Stimulated activated CD4-positive, alpha-beta T cell treated with anti-CD3 and anti-CD28 coated beads, Interleukin-12 subunit alpha, Interleukin-12 subunit beta, amount 100 ng/mL, for 24 hours (primary cell): ENCODE measurements around the gene ADAMTS7.
"Not testable (repeated sequence)": the region's sequence is repeated elsewhere in the genome, so short reads cannot be mapped to it uniquely, and the experiment has no call there.

Experiments
- DNase-seq, 2 experiments: peaks; one replicate each; pipeline ENCODE4 v3.0.0-alpha.2; 2020; ENCODE audit warnings: low read depth in 2 of 2

The ADAMTS7 gene

GRCh38 chr15:78830514-78831228, 19.4 kb upstream of the ADAMTS7 start:
- DNase-seq, result no peak

DNA sequence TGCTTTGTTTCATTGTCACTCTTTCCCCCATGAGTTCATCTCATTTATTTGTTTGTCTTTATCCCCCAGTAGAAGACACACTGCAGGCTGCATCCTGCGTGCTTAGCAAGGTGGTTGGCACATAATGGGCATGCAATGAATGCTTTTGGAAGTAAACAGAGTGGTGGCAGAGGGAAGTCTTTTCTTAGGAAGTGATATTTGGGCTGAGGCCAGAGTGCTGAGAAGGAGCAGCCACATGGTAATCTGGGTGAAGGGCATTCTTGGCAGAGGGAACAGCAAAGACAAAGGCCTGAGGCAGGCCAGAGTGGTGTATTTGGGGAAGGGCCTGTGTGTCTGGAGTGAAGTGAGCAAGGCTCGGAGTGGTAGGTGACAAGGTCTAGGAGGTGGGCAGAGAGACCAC, 17.7 kb upstream of the ADAMTS7 start:
- no peak for DNase-seq

DNA sequence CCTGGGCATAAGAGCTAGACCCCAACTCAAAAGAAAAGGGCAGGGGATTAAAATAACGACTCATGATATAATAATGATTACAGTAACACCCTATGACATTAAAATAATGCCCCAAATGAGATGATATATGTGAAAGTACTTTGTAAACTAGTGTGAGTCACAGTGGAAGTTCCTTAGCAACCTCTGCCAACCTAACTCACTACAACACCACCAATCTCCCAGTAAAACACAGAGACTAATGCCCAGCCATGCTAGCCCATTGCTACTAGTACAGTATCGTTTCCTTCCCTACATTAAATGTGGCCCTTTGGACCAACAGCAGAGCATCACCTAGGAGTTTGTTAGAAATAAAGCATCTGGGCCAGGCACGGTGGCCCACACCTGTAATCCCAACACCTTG, 11.2 kb upstream of the ADAMTS7 start:
- DNase-seq, result no peak

DNA sequence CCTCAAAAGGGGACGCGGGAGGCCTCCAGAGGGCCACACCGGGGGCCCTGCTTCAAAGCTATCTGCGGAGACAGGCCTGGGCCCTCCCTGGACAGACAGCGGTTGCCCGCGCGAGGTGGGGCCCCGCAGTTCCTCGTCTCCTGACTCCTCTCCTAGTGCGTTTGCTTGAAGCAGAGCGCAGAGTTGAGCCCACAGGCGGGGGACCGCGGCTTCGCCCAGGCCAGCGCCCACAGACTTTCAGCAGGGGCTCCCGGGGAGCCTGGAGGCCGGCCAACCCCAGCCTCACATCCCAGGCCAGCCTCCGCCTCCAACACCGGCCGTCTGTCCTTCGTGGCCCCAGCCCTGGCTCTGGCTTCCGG, 540 bp upstream of the ADAMTS7 start:
- no peak for DNase-seq

GRCh38 chr15:78810362-78811123, 721 bp downstream of the ADAMTS7 start:
- no peak for DNase-seq

GRCh38 chr15:78810003-78810361, 1.3 kb downstream of the ADAMTS7 start:
- DNase-seq, result no peak

DNA sequence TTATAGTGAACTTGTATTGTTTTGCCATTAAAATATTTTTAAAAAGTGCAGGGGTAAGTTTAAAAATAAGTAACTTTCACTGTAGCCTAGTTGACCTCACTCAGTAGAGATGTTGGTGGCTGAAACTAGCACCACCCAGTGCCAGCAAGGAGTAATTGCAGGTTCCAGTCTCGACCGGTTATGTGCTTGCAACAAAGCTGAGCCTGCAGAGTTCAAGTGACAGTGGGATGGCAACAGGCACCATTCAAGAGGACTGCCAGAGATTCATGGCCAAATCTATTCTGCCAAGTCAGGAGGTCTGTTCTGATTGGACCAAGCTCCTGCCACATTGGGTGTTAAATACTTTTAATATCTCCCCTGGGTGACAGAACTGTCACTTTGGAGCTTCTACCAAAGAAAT, 2.7 kb downstream of the ADAMTS7 start:
- no peak for DNase-seq

GRCh38 chr15:78807359-78807758, 3.9 kb downstream of the ADAMTS7 start:
- DNase-seq, result no peak

DNA sequence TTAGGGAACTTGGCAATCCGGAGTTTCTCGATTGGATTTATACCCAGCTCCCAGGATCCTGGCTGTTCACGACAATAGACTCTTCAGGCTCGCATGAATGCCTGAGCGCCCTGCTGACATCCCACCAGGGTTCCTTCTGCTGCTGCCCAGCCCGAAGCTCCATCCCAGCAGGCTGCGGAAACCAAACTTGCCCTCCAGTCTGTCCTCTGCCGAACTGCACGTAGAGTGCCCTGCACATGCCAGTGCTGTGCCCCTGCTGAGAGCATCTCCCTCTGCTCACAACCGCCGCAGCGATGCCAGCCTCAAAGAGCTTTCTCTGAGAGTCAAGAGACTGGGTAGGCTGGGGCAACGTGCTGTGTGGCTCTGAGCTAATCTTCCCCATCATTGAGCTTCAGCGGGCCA, 6.9 kb downstream of the ADAMTS7 start:
- no peak for DNase-seq

- no peak for DNase-seq
Observed at GRCh38 chr15:78800806-78801205, 10.5 kb downstream of the ADAMTS7 start.

GRCh38 chr15:78800189-78800588, 11.1 kb downstream of the ADAMTS7 start:
- DNase-seq, result no peak

DNA sequence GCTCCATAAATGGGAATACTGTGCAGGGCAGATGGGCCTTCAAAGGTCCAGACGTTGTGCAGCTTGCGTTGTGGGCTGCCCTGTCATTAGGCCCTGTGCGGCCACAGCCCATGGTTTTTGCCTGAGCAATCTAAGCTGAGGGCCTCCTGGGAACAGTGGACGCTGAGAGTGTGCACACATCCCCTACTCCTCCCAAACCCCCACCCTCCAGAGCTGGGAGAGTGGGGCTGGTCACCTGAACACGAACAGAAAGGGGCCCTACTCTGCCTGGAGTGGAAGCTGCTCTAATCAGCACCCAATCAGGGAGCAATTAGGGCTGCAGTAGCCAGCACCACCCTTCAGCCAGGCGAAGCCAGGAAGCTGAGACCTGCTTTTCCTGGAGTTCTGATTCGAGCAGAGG, 12.2 kb downstream of the ADAMTS7 start:
- DNase-seq, result not testable (repeated sequence)

GRCh38 chr15:78798355-78798754, 12.9 kb downstream of the ADAMTS7 start:
- not testable (repeated sequence) for DNase-seq

- DNase-seq, result no peak
Observed at GRCh38 chr15:78797951-78798350, 13.3 kb downstream of the ADAMTS7 start.

DNA sequence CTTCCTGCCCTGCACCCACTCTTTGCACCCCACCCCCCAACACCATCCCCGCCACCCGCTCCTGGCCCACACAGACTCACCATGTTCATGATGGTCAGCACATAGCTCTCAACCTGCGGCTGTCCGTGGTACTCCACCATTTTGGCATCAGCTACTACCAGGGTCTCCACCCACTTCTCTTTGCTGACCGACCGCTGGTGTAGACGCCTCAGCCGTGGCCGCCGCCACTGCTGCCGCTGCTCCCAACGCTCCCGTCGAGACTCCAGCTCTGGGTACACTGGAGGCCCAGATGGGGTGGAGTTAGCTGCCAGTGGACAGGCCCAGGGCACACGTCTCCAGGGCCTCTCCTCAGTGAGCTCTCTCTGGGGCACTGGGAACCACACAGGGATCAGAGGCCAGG, 14.8 kb downstream of the ADAMTS7 start:
- DNase-seq, result no peak

DNA sequence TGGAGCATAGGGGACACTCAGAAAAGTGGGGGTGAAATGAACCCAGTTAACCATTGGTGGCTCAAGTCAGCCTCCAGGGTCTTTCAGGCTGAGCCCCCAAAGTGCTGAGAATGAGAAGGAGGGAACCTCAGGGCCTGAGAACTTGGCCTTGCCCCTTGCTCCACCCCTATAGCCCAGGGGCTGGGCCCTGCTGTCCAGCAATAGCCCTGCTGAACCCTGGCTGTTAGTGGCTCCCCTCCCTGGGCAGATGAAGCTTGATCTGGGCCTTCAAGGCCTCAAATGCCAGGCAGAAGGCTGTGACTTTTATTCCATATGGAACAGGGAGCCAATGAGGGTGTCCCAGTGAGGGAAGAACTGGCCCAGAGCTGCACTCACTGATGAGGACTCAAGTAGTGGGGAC, 16.2 kb downstream of the ADAMTS7 start:
- DNase-seq, result no peak

DNA sequence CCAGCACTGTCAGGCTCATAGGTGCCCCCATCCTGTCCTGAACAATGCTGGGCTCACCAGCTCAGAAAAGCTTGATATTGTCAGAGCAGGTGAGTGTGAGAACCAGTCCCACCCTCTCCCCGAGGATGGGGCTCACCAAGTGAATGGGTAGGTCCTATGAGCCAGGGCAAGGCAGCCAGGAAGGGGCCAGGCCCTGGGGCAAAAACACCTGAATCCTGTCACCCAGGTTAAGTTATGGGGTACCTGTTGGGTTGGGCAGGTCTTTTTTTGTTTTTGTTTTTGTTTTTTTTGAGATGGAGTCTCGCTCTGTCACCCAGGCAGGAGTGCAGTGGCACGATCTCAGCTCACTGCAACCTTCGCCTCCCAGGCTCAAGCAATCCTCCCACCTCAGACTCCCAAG, 16.8 kb downstream of the ADAMTS7 start:
- not testable (repeated sequence) for DNase-seq

- DNase-seq, result no peak
Observed at GRCh38 chr15:78791357-78791756, 19.9 kb downstream of the ADAMTS7 start.

DNA sequence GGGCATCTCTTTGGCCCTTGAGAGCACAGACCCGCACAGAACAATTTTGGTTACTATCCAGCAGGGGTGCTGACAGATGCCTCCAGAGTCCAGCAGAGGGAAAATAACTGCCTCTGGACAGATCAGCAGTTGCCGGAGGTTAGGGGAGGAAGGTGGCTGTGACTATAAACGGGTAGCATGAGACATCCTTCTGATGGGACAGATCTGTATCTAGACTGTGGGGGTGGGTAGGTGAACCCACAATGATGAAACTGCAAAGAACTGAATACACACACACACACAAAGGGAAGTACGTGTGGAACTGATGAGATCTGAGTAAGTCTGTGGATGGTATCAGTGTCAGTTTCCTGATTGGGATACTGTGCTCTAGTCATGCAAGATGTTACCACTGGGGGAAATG, 21.2 kb downstream of the ADAMTS7 start:
- DNase-seq, result no peak

DNA sequence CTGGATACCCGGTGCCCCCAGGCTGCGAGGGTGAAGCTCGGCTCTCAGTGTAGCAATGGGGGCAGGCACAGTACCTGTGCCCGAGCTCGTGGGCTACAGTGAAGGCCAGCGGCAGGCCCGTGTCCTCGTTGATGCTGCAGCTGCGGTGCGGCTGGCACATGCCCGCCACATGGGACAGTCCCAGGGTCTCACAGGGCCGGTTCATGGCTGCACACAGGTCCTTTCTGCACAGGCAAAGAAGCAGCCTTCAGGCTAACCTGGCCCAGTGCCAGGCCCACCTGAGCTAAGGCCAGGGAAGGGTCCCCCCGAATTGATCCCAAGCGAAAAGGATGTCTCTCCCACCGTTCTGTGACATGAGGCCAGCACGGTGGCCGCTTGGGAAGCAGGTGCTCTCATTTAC, 21.6 kb downstream of the ADAMTS7 start:
- DNase-seq, result no peak

DNA sequence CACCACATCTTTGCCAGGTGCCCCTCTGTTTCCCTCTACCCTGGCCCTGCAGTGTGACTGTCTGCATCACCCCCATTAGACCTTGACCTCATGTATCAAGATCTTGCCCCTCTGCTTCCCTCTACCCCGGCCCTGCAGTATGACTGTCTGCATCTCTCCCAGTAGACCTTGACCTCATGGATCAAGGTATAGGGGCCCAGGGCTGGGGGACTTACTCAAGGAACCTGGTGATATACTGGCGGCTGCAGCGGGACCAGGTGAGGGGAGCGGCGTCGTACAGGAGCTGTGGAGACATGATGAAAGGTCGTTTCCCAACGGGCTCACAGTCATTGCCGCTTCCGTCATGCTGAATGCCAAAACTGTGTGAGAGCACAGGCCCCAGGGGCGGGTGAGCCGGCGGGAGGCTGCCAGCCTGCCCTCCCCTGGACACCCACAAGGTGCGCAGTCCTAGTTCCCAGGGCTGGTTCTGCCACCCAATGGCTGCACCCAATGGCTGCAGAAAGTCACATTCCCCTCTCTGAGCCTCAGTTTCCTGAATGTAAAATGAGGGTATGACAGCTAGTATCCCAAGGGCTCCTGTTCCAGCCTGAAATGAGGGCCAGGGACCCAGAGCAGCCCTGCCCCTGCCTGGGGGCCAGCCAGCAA, 23.1 kb downstream of the ADAMTS7 start:
- DNase-seq, result no peak

- not testable (repeated sequence) for DNase-seq
Observed at GRCh38 chr15:78782402-78782801, 28.9 kb downstream of the ADAMTS7 start.

GRCh38 chr15:78781381-78781780, 29.9 kb downstream of the ADAMTS7 start:
- DNase-seq, result not testable (repeated sequence)
